KMS-11 (cell line): ENCODE measurements around the gene CRAMP1.

Experiments
- H2AFZ ChIP-seq: fragments of 200-600 bp; sonication (generic); 2 replicates; pipeline ENCODE4 v1.6.1; 2016; ENCODE audit warnings: antibody characterized with exemption, mixed run types, low read depth
- H3K27ac ChIP-seq: fragments of 200-600 bp; sonication (generic); 2 replicates; pipeline ENCODE4 v1.6.1; 2016; ENCODE audit warnings: mild to moderate bottlenecking, mixed run types
- H3K27me3 ChIP-seq: fragments of 200-600 bp; sonication (generic); 2 replicates; pipeline ENCODE4 v1.6.1; 2017; ENCODE audit warnings: mild to moderate bottlenecking, low read depth, mixed run types, moderate library complexity; ENCODE audit not compliant: insufficient read depth
- H3K36me3 ChIP-seq: fragments of 200-600 bp; sonication (generic); 2 replicates; pipeline ENCODE4 v1.6.1; 2017; ENCODE audit warnings: mild to moderate bottlenecking, mixed run types; ENCODE audit not compliant: insufficient read depth
- H3K4me1 ChIP-seq: fragments of 200-600 bp; sonication (generic); 2 replicates; pipeline ENCODE4 v1.6.1; 2016; ENCODE audit warnings: mild to moderate bottlenecking, low read depth, mixed run types; ENCODE audit not compliant: poor library complexity, severe bottlenecking
- H3K4me2 ChIP-seq: fragments of 200-600 bp; sonication (generic); 2 replicates; pipeline ENCODE4 v1.7.0; 2016; ENCODE audit warnings: mild to moderate bottlenecking, mixed run types
- H3K4me3 ChIP-seq: fragments of 200-600 bp; sonication (generic); IDR thresholded peaks from 2 replicates; pipeline ENCODE4 v1.6.1; 2017; ENCODE audit warnings: low read depth, low read length, mixed read lengths; ENCODE audit not compliant: insufficient read depth
- H3K79me2 ChIP-seq: fragments of 200-600 bp; sonication (generic); 2 replicates; pipeline ENCODE4 v1.6.1; 2016; ENCODE audit warnings: low read depth, mixed run types; ENCODE audit not compliant: insufficient read depth
- H3K9ac ChIP-seq: fragments of 200-600 bp; sonication (generic); 2 replicates; pipeline ENCODE4 v1.6.1; 2016; ENCODE audit warnings: mild to moderate bottlenecking, mixed run types
- H4K20me1 ChIP-seq: fragments of 200-600 bp; sonication (generic); 2 replicates; pipeline ENCODE4 v1.6.1; 2016; ENCODE audit warnings: mild to moderate bottlenecking, mixed run types; ENCODE audit not compliant: insufficient read depth
- CTCF ChIP-seq: fragments of 200-600 bp; sonication (generic); conservative IDR thresholded peaks from 2 replicates; pipeline ENCODE4 v1.6.1; 2017; ENCODE audit warnings: low read depth, mild to moderate bottlenecking, antibody characterized with exemption, low read length, moderate library complexity, mixed read lengths

Gene CRAMP1

GRCh38 chr16:1633310-1633709 lies 21.1 kb downstream of the CRAMP1 start:
- Histone ChIP-seq H3K9ac (no peak overlapping the region), H3K27me3 (no peaks in the 10 kb centered on the region), H3K4me3 (no peak overlapping the region), H3K4me2 (no peak overlapping the region), H4K20me1 (no peaks in the 10 kb centered on the region), H3K27ac (no peak overlapping the region), H2AFZ (no peak overlapping the region), H3K36me3 (0 out of 2 replicates have a peak, but pooled peaks cover 4% of the 10 kb centered on the region), H3K79me2 (no peaks in the 10 kb centered on the region), H3K4me1 (no peaks in the 10 kb centered on the region)
- TF ChIP-seq CTCF, result no peak

- TF ChIP-seq CTCF, result no peak
- no peak overlapping the region for H3K4me2 ChIP-seq
- H3K36me3 ChIP-seq, result 0 out of 2 replicates have a peak, but pooled peaks cover 4% of the 10 kb centered on the region
- H2AFZ ChIP-seq, result no peak overlapping the region
- H3K79me2 ChIP-seq, result no peaks in the 10 kb centered on the region
- H4K20me1 ChIP-seq, result no peaks in the 10 kb centered on the region
- H3K27ac ChIP-seq, result no peak overlapping the region
- no peaks in the 10 kb centered on the region for H3K4me1 ChIP-seq
- H3K27me3 ChIP-seq, result no peaks in the 10 kb centered on the region
- H3K9ac ChIP-seq, result no peak overlapping the region
- no peak overlapping the region for H3K4me3 ChIP-seq
Measured at GRCh38 chr16:1634541-1634940, 22.4 kb downstream of the CRAMP1 start.

GRCh38 chr16:1635070-1635469 lies 22.9 kb downstream of the CRAMP1 start:
- Histone ChIP-seq H2AFZ (no peak overlapping the region), H3K36me3 (0 out of 2 replicates have a peak, but pooled peaks cover 4% of the 10 kb centered on the region), H3K27ac (no peak overlapping the region), H3K9ac (no peak overlapping the region), H3K4me3 (no peak overlapping the region), H3K79me2 (no peaks in the 10 kb centered on the region), H3K27me3 (no peaks in the 10 kb centered on the region), H3K4me1 (no peaks in the 10 kb centered on the region), H4K20me1 (no peaks in the 10 kb centered on the region), H3K4me2 (no peak overlapping the region)
- TF ChIP-seq CTCF, result no peak

GRCh38 chr16:1637526-1637925 lies 25.4 kb downstream of the CRAMP1 start:
- no peak overlapping the region for H2AFZ ChIP-seq
- H3K79me2 ChIP-seq, result no peaks in the 10 kb centered on the region
- no peak overlapping the region for H3K9ac ChIP-seq
- H3K27me3 ChIP-seq, result no peaks in the 10 kb centered on the region
- H3K4me2 ChIP-seq, result no peak overlapping the region
- H3K27ac ChIP-seq, result no peak overlapping the region
- no peak for TF ChIP-seq CTCF
- no peaks in the 10 kb centered on the region for H4K20me1 ChIP-seq
- H3K36me3 ChIP-seq, result peaks cover 4% of the 10 kb centered on the region; the same call in 1 of the 2 replicates
- no peak overlapping the region for H3K4me3 ChIP-seq
- no peaks in the 10 kb centered on the region for H3K4me1 ChIP-seq
